Measurements from ENCODE around the gene C6orf132. TPM values are rescaled to one million over a fixed set of nuclear protein-coding genes. Genes with fewer than 3 reads are reported as not detected.

C6orf132 gene
- total RNA-seq, 1 donor from 2014 or later, result 1.4 TPM

DNA sequence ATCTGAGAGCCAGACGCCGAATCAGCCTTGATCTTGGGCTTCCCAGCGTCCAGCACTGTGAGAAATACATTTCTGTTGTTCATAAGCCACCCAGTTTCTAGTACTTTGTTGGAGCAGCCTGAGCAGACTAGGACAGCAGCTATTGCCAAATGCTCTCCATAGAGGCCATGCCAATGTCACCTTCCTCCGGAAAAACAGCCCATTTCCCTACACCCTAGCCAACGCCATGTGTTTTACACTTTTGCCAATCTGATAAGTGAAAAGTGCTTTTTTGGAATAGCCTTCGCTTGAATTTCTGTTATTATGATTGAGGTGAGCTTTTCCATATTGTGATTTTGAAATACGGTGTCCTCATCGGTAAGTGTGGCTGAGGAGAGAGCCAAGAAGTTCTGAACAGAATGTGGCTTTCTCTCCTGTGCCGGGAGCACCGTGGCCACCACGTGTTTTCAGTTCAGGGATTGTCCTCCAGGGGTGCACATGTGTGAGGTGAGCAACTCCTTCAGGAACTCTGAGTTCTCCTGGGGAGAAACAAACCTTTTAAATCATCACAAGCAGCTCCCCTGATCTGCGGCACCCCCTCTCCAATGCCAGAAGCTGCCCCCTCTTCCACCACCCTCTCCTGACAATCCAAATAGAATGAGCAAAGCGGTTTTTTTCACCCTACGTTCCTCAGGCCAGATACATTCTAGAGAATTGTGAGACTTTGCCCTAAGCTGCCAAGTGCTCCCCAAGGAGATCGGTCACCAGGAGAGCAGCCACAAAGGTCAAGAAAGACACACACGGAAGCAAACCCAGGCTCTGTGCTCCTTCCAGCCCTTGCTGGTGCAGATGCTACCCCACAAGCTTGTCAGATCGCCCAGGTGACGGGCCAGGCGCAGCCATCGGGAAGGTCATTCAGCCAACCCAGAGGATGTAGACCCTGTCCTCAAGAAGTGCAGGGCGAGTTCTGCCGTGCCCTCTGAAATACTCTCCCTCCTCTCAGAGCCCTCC, 56.1 kb downstream of the C6orf132 start:
- H3K36me3 ChIP-seq, result peaks cover 8% of the 10 kb centered on the region
- no peaks in the 10 kb centered on the region for H3K9me3 ChIP-seq (replicated peaks)
- H3K4me3 ChIP-seq, result no peak overlapping the region
- intact Hi-C loops (cut with micrococcal nuclease), result no loop called here
- H3K4me1 ChIP-seq, result peaks cover 53% of the 10 kb centered on the region
- TF ChIP-seq, protein P1, sequence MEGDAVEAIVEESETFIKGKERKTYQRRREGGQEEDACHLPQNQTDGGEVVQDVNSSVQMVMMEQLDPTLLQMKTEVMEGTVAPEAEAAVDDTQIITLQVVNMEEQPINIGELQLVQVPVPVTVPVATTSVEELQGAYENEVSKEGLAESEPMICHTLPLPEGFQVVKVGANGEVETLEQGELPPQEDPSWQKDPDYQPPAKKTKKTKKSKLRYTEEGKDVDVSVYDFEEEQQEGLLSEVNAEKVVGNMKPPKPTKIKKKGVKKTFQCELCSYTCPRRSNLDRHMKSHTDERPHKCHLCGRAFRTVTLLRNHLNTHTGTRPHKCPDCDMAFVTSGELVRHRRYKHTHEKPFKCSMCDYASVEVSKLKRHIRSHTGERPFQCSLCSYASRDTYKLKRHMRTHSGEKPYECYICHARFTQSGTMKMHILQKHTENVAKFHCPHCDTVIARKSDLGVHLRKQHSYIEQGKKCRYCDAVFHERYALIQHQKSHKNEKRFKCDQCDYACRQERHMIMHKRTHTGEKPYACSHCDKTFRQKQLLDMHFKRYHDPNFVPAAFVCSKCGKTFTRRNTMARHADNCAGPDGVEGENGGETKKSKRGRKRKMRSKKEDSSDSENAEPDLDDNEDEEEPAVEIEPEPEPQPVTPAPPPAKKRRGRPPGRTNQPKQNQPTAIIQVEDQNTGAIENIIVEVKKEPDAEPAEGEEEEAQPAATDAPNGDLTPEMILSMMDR (IDR thresholded peaks at IDR 0.05; ENCODE audit: borderline replicate concordance), result peak; percentile 44
- H3K27me3 ChIP-seq (ENCODE audit: low read depth), result no peaks in the 10 kb centered on the region
- no peak for DNase-seq
- H3K27ac ChIP-seq (replicated peaks), result peak overlapping the region; percentile 87

DNA sequence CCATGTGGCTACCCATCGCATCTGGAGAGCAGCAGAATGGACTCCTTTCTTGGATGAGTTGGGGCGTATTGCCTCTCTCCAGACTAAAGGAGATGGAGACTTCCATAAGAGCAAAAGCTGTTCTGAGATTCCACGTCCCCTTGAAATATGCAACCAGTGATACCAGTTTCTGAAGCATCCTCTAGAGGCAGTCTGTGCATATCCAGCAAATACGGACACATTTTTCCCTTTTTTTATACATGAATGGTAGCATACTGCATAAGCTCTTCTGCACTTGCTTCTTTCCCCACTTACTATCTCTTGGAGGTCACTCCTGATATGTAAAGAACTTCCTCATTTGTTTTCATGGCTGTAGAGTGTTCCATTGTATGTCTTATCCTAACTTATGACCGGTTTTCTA, 57.5 kb downstream of the C6orf132 start:
- DNase-seq, result no peak
- H3K4me1 ChIP-seq, result peaks cover 53% of the 10 kb centered on the region
- H3K9me3 ChIP-seq (replicated peaks), result no peaks in the 10 kb centered on the region
- no peaks in the 10 kb centered on the region for H3K27me3 ChIP-seq (ENCODE audit: low read depth)
- intact Hi-C loops (cut with micrococcal nuclease), result no loop called here
- H3K27ac ChIP-seq (replicated peaks), result peak overlapping the region; percentile 87
- TF ChIP-seq, protein P1 (IDR thresholded peaks at IDR 0.05; ENCODE audit: borderline replicate concordance), result no peak
- H3K4me3 ChIP-seq, result no peak overlapping the region
- peaks cover 18% of the 10 kb centered on the region for H3K36me3 ChIP-seq

DNA sequence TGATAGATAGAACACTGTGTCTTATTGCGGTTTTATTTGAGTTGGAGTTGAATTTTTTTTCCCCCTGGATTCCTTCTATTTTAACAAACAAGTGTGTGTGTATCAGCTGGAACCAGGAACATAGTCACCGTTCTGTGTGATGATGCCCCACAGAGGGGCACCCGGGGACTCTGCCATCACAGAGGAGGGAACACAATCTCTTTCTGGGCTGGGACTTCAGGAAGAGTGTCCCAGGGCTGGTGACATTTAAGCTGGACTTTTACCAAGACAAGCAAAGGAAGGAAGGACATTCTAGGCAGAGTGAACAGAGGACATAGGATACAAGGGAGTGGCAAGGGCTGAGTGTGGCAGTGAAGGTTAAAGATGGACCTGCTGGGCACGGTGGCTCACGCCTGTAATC, 58.9 kb downstream of the C6orf132 start:
- Histone ChIP-seq H3K27me3 (ENCODE audit: low read depth) (no peaks in the 10 kb centered on the region), H3K4me1 (peaks cover 54% of the 10 kb centered on the region), H3K4me3 (no peak overlapping the region), H3K27ac (replicated peaks) (peak overlapping the region; percentile 87), H3K9me3 (replicated peaks) (no peaks in the 10 kb centered on the region), H3K36me3 (peaks cover 30% of the 10 kb centered on the region)
- TF ChIP-seq, protein P1 (IDR thresholded peaks at IDR 0.05; ENCODE audit: borderline replicate concordance), result no peak
- DNase-seq, result no peak
- intact Hi-C loops (cut with micrococcal nuclease), result no loop called here

DNA sequence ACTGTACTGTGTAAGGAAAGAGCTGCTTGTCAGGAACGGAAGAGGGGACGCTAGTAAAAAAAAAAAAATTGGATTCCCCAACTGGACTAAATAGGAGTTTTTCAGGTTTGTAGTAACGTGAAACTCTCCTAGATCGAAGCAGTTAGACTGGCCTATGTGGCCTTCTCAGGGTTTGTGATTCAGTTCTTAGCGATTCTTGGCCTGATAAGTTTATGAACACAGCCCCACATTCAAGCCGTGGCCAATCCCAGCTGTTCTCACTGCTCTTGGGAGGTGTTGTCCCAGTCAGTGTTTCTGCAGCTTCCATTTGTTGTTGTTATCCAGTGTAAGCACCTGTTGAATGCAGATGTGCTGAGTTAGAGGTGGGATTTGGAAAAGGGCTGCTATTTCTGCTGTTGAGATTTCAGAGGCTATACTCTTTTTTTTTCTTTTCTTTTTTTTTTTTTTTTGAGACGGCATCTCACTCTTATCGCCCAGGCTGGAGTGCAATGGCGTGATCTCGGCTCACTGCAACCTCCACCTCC, 62.4 kb downstream of the C6orf132 start:
- H3K36me3 ChIP-seq, result peaks cover 58% of the 10 kb centered on the region
- intact Hi-C loops (cut with micrococcal nuclease), result no loop called here
- H3K27ac ChIP-seq (replicated peaks), result peak overlapping the region; percentile 31
- no peak for DNase-seq
- no peak overlapping the region for H3K4me3 ChIP-seq
- H3K27me3 ChIP-seq (ENCODE audit: low read depth), result no peaks in the 10 kb centered on the region
- H3K4me1 ChIP-seq, result peaks cover 36% of the 10 kb centered on the region
- TF ChIP-seq, protein P1 (IDR thresholded peaks at IDR 0.05; ENCODE audit: borderline replicate concordance), result no peak
- H3K9me3 ChIP-seq (replicated peaks), result no peaks in the 10 kb centered on the region

DNA sequence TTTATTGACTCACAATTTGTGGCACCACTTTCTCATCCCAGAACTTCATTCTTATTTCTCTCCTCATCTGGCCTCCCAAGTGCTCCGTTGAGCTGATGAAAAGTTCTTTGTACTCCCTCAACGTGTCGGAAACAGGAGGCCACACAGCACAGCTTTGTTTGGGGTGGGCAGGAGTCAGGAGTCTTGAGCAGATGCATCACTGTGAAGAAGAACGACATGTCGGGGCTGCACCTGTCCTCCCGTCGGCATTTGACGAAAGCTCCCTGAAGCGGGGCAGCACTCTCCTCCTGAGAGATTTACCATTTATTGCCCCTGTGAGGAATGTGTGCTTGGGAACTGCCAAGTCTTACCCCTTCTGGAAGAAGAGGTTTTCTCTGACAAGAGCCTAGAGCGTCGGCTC, 64.0 kb downstream of the C6orf132 start:
- no peak for DNase-seq
- Histone ChIP-seq H3K36me3 (peaks cover 67% of the 10 kb centered on the region), H3K27ac (replicated peaks) (peak overlapping the region; percentile 31), H3K4me3 (no peak overlapping the region), H3K27me3 (ENCODE audit: low read depth) (no peaks in the 10 kb centered on the region), H3K4me1 (peaks cover 32% of the 10 kb centered on the region), H3K9me3 (replicated peaks) (no peaks in the 10 kb centered on the region)
- intact Hi-C loops (cut with micrococcal nuclease), result no loop called here
- TF ChIP-seq, protein P1 (IDR thresholded peaks at IDR 0.05; ENCODE audit: borderline replicate concordance), result no peak
